Lower lobe of right lung (tissue), 2 donors: ENCODE results near the gene MBNL2. TPM values are rescaled to one million over a fixed set of nuclear protein-coding genes. Genes with fewer than 3 reads are reported as not detected.
A peak's percentile ranks its signal among the peaks of the same experiment; 100 is the strongest.

Experiments
- ATAC-seq, 2 donors: fragments of 200-7000 bp; cut with Tn5 transposase; one replicate each; pipeline ENCODE4 v1.9.1; 2020 to 2022; ENCODE audit warnings: mild to moderate bottlenecking in 2 of 2, moderate library complexity in 2 of 2
- DNase-seq: peaks from one replicate; pipeline ENCODE4 v3.0.0-alpha.2; 2020
- H3K27ac ChIP-seq: fragments of 200-600 bp; one replicate; pipeline ENCODE4 v1.8.0; 2022
- H3K27me3 ChIP-seq: fragments of 200-600 bp; one replicate; pipeline ENCODE4 v1.8.0; 2022; ENCODE audit warnings: low read depth
- H3K36me3 ChIP-seq: fragments of 200-600 bp; one replicate; pipeline ENCODE4 v1.8.0; 2022; ENCODE audit warnings: mild to moderate bottlenecking
- H3K4me1 ChIP-seq: fragments of 200-600 bp; one replicate; pipeline ENCODE4 v1.8.0; 2022
- H3K4me3 ChIP-seq: fragments of 200-600 bp; one replicate; pipeline ENCODE4 v1.8.0; 2022; ENCODE audit warnings: mild to moderate bottlenecking
- H3K9me3 ChIP-seq: fragments of 200-600 bp; one replicate; pipeline ENCODE4 v1.8.0; 2022
- intact Hi-C: fragments of 100-400 bp; cut with DNase I; formaldehyde crosslinking; loops from one replicate; pipeline ENCODE4 v1.11.0; 2022
- total RNA-seq: library from RNA; stranded (reverse); fragmentation: NEBNext Ultra II Directional; extraction: Animal tissue kit (Norgen Biotek cat#: 25700); gene quantifications from one replicate; pipeline ENCODE4 v1.2.1, GENCODE V29; 2021
- TF ChIP-seq, protein P1 (sequence below): fragments of 200-600 bp; IDR thresholded peaks from one replicate; pipeline ENCODE4 v1.8.0; 2022; ENCODE audit warnings: antibody characterized with exemption, mild to moderate bottlenecking
- donor health status: DM: no; HTN: yes; CAD: no; lungs with severe emphysema.

MBNL2 gene
- total RNA-seq, 1 donor from 2014 or later, result 58.2 TPM

DNA sequence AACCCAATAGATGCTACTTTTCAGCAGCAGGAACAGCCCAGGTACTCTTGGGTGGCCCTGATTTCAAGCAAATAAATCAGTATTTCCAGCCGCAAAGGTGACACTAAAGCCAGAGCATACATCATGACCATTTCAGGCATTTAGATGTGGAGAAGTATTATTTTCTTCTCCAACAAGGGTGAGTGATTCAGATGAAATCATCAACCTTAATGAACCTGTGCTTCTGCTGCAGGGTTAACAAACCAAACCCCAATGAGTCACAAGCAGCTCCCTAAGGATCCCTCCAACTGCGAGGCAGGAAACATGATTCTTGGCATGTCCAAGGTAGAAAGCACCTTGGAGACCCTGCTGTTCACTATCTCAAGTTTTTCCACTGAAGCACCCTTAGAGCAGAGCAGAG is 32.7 kb downstream of the MBNL2 start:
- intact Hi-C loops, result no loop called here
- Histone ChIP-seq H3K9me3 (no peaks in the 10 kb centered on the region), H3K36me3 (no peaks in the 10 kb centered on the region), H3K27ac (no peak overlapping the region), H3K27me3 (no peaks in the 10 kb centered on the region), H3K4me3 (no peak overlapping the region), H3K4me1 (peaks cover 66% of the 10 kb centered on the region)
- DNase-seq (no peak), ATAC-seq (no peak)
- TF ChIP-seq, protein P1, sequence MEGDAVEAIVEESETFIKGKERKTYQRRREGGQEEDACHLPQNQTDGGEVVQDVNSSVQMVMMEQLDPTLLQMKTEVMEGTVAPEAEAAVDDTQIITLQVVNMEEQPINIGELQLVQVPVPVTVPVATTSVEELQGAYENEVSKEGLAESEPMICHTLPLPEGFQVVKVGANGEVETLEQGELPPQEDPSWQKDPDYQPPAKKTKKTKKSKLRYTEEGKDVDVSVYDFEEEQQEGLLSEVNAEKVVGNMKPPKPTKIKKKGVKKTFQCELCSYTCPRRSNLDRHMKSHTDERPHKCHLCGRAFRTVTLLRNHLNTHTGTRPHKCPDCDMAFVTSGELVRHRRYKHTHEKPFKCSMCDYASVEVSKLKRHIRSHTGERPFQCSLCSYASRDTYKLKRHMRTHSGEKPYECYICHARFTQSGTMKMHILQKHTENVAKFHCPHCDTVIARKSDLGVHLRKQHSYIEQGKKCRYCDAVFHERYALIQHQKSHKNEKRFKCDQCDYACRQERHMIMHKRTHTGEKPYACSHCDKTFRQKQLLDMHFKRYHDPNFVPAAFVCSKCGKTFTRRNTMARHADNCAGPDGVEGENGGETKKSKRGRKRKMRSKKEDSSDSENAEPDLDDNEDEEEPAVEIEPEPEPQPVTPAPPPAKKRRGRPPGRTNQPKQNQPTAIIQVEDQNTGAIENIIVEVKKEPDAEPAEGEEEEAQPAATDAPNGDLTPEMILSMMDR, result no peak

DNA sequence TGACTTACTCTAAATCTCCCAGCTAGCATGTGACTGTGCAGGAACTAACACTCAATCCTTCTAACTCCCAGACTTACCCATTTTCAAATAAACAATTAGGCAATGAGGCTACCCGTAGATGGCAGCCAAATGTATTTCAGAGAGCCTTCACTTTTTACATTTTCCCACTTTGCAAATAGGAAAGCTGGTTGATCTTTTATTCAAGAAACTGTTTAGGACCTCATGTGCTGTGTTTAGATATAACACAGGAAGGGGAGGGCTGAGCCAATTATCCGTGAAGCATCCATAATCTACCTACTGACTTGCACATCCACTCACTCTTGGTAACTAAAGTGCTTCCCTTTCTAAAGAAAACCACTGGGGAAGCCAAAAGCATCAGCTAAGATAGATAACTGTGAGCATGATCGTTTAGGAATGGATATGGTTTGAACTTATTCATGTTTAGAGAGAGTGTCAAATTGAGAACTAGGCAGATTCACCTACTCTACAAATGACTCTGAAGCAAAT is 33.4 kb downstream of the MBNL2 start:
- Histone ChIP-seq H3K4me3 (no peak overlapping the region), H3K9me3 (no peaks in the 10 kb centered on the region), H3K27ac (peak overlapping the region; percentile 5), H3K36me3 (no peaks in the 10 kb centered on the region), H3K27me3 (no peaks in the 10 kb centered on the region), H3K4me1 (peaks cover 68% of the 10 kb centered on the region)
- TF ChIP-seq, protein P1, result no peak
- ATAC-seq (no peak), DNase-seq (no peak)
- intact Hi-C loops, result no loop called here

DNA sequence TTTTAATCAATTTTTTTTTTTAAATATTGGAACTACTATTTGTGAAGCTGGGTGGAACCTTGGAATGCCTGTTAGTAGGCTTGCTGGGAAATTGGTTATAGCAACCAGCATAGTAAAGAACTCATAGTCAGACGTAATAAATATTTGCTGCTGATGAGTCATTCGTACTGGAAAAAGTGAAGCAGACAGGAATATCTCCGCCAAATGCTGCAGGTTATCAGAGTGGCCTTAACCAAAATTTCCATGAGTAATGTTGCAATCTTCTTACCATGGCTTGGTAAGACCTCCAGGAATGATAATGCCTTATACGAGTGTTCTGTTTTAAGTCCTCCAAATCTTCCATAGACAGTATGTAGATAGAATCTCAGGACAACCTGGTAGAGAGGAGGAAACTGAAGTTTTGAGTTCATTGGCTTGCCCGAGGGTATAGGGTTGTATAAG is 34.2 kb downstream of the MBNL2 start:
- Histone ChIP-seq H3K4me1 (peaks cover 69% of the 10 kb centered on the region), H3K9me3 (no peaks in the 10 kb centered on the region), H3K27ac (peak overlapping the region; percentile 5), H3K36me3 (no peaks in the 10 kb centered on the region), H3K27me3 (no peaks in the 10 kb centered on the region), H3K4me3 (no peak overlapping the region)
- TF ChIP-seq, protein P1, result no peak
- intact Hi-C loops, result no loop called here
- DNase-seq (no peak), ATAC-seq (peak; percentile 31 to 72)

DNA sequence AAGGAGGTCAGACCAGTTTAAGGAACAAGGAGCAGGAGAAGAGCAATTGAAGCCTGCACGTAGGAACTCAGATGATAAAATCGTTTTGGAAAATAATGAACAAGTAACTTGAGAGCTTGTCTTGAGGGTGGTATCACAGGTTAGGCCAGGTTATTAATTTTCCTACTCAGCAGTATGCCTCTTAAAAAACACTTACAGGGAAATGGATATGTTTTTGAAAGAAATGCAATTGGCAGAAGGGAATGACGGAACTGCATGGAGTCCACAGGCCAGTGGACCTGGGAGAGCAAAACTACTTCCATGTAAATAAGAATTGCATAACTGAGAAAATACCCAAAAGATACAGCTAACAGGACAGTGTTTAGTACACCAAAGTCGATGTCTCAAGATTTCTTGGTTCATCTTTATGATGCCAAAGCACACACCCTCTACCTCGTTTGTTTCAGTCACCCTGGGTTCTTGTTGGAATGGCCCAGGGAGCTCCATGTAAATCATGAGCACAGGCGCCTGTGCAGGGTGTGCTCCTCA is 35.2 kb downstream of the MBNL2 start:
- intact Hi-C loops, result no loop called here
- peak overlapping the region; percentile 56 for H3K27ac ChIP-seq
- ATAC-seq, result no peak
- TF ChIP-seq, protein P1, result no peak
- H3K4me1 ChIP-seq, result peaks cover 77% of the 10 kb centered on the region
- no peaks in the 10 kb centered on the region for H3K36me3 ChIP-seq
- no peak overlapping the region for H3K4me3 ChIP-seq
- no peaks in the 10 kb centered on the region for H3K9me3 ChIP-seq
- DNase-seq, result no peak
- H3K27me3 ChIP-seq, result no peaks in the 10 kb centered on the region

DNA sequence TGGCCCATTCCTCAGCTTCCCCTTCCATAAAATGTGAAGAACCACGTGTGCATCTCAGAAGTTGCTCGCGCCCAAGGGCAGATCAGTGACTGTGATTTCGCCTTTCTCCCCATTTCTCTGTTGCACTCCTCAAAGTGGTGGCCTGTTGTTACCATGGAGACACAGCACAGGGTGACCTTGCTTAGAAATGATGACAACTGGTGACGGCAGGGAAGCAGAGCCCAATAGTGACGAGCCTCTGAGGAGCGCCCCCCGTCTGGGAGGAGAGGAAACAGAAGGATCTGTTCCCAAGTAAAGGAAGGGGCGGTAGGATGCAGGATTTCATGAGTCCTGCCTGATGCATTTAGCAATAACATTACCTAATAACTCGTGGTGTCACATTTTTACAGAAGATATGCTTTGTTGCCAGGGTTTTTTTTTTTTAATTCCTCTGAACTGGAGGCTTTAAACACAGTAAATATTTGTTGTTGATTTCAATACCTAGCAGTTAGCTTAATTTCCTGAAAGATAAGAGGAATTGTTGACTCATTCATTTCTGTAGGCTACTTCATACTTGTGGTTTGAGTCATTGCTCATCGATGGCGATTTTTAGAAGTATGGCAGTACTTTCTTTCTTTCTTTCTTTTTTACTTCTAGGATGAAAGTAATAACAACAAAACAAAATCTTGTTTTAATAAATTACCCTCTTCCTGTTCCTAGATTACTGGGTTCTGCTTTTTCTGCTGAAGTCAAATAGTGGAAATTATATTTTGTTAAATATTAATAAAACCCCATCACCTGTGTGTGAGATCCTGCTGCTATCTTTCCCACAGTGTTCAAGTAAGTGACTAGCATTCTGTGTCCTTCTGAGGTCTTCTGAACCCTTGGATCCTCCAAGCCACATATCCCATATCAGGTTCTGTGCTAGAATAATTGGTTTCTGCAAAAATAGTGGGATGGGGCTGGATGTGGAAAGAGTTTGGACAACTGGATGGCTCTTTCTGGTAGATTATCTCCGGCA is 36.0 kb downstream of the MBNL2 start:
- no peak overlapping the region for H3K4me3 ChIP-seq
- no peaks in the 10 kb centered on the region for H3K9me3 ChIP-seq
- TF ChIP-seq, protein P1, result no peak
- DNase-seq, result no peak
- no peaks in the 10 kb centered on the region for H3K36me3 ChIP-seq
- H3K27me3 ChIP-seq, result no peaks in the 10 kb centered on the region
- intact Hi-C loops, result no loop called here
- peak; percentile 73 to 85 for ATAC-seq
- H3K27ac ChIP-seq, result peak overlapping the region; percentile 56
- H3K4me1 ChIP-seq, result peaks cover 78% of the 10 kb centered on the region
